NCI-H748 treated with DMSO at 0.1 percent for 48 hours (cell line): ENCODE measurements around the gene DDX42.
A peak's percentile ranks its signal among the peaks of the same experiment; 100 is the strongest.

ENCODE experiments used
- DNase-seq: peaks from one replicate; lab custom pipeline; 2025; lab: John Stamatoyannopoulos, UW

Gene DDX42

DNA sequence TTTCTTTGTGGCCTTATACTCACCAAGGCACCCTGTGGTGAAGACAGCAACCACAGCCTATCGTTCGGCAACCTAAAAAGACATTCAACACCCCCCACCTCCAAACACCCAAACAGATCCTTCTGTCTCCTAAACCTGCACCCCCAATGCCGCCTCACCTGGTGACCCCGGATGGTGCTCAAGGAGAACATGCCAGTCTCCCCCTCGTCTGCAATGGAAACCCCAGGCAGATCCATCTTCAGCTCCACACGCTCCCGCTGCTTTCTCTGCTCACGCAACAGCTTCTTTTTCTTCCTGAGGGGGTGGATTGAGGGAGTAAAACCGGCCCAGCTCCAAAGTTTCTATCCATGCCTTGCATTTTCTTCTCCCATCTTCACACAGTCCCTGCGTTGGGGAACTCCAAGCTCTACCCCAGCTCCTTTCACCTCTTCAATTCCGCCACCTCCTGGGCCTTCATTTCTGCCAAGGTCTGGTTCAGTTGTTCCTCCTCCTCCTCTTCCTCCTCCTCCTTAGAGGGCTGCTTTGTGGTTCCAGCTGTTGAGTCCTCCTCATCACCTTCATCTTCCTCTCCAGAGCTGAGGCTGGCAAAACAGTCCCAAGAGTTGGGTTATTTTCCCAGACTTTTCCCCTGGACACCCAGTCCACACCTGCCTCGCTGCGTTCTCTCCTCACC lies 49.8 kb downstream of the DDX42 start:
- no peak for DNase-seq

- DNase-seq, result no peak
Measured at GRCh38 chr17:63824362-63824761, 50.4 kb downstream of the DDX42 start.

DNA sequence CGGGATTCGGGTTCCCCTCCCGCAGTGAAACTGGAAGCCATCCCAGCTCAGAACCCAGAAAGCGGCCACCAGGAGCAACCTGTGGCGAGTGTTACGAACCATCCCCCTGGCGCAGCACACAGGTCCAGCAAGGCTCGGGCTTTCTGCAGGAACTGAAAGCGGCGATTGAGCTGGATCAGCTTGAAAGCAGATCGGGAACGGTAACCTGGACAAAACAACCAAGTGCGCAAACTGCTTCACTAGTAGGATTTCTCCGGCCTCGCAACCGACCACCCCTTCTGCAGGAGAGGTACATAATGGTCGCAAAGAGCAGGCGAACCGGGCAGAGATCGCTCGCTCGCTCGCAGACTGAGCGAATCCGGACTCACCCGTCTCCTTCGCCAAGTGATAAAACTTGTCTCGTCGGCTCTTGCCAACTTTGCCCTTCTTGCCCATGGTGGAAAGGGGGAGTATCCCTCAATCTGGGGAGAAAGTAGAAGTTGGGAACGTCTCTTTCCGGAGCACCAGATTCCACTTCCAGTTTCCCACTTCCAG lies 52.6 kb downstream of the DDX42 start:
- no peak for DNase-seq

DNA sequence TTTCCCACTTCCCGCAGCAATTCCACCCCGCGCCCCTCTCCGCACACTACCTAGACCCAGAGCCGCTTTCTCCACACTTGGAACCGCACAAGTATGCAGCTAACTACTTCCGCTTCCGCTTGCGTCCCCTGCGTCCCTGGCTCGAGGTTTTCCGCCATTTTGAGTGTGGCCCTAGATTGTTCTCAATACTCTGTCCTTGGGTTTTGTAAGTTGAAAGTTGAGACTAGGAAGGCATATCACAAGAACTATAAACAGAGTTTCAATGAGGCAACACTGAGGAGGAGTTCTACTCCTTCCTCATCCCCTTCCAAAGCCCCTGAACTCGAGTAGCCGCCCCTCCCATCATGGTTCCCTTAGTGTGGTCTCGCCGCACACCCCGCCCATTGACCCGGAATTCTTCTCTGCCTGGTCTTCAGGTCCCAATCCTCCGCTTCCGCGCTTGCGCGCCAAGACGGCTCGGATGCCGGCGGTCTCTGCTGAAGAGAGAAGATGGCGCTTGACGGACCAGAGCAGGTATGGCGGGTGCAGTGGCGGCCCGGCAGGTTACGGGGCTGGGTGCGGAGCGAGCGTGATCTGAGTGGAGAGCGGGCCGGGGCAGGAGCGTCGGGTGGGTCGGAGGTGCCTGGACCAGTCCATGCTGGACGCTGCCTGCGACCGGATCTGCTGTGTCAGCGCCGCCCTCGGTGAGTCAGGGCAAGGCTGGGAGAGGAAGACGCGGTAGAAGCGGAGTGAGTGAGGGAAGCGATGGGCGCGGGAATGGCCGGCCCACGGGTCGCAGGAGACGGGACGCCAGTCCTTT lies 53.2 kb downstream of the DDX42 start, which contains the start of the genes FTSJ3 and PSMC5:
Gene FTSJ3, minus strand, starts transcription at position 662 of the 799 bp plus-strand sequence. CDS start 761 bp downstream, outside the sequence.
Gene PSMC5, plus strand, starts transcription at position 430 of the 799 bp plus-strand sequence. Its CDS starts 60 bp downstream, at position 490.
- DNase-seq, result peak; percentile 95

- no peak for DNase-seq
Measured at GRCh38 chr17:63827801-63828221, 53.8 kb downstream of the DDX42 start.

DNA sequence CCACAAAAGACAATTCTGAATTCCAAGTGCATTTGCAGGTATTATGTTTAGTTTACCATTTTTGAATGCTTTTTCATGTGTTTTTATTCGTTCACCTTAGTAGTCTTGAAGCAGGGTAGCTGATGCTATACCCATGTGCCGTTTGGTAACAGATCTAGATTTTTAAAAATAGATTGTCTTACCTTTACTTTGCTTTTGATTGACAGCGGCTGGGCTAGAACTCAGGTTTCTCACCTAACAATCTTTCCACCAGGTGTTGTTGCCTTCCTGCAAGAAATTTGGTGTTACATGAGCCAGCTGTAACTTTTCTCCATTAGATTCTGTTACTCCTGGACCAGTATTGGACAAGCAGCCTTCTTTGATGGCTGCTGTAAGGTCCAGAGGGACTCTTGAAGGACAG lies 55.0 kb downstream of the DDX42 start:
- DNase-seq, result no peak

DNA sequence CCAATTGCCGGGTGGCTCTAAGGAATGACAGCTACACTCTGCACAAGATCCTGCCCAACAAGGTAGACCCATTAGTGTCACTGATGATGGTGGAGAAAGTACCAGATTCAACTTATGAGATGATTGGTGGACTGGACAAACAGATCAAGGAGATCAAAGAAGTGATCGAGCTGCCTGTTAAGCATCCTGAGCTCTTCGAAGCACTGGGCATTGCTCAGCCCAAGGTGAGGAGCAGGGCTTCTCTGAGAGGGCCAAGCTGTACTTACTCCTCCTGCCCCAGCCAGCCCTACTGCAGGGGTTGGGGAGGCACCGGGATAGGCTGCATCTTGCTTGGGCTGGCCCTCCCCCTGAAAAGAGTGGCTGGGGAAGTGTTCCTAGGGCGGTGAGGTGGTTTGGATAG lies 56.3 kb downstream of the DDX42 start:
- no peak for DNase-seq

- DNase-seq, result no peak
Measured at GRCh38 chr17:63830904-63831491, 57.0 kb downstream of the DDX42 start.

- no peak for DNase-seq
Measured at GRCh38 chr17:63831505-63831904, 57.5 kb downstream of the DDX42 start.

DNA sequence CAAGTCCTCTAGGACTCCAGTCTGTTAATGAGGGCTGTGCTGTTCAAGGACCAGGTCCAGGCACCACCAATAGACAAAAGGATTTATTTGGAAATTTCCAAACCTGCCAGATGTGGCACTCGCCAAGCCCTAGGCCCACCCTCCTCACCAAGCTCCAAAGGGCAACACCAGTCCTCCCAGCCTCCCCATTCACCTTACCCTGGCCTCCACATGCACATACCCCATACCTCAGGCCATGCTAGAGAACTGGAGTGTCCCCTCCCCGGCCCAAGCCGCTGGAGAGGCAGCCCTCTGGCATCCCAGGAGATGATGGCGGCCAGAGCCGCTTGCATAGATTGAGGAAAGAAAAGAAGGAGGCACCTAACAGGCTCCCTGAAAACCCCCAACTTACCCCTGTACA lies 58.0 kb downstream of the DDX42 start:
- DNase-seq, result no peak

DNA sequence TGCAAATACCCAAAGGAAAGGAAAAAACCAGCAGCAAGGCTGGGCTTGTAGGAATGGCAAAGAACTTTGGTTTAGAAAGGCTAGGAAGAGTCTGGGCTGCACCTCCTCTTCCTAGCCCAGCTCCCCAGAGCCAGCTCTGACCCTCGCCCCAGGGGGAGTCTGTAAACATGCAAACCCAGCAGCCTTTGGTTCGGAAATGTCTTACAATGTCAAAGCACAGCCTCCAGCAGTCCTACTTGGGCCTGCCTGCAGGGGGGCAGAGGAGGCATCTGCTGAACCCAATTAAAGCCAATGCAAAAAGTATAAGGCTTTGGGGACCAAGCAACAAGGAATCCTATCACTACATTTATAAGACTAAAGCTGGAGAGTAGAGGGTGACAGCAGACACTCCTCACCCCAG lies 58.5 kb downstream of the DDX42 start:
- DNase-seq, result no peak

DNA sequence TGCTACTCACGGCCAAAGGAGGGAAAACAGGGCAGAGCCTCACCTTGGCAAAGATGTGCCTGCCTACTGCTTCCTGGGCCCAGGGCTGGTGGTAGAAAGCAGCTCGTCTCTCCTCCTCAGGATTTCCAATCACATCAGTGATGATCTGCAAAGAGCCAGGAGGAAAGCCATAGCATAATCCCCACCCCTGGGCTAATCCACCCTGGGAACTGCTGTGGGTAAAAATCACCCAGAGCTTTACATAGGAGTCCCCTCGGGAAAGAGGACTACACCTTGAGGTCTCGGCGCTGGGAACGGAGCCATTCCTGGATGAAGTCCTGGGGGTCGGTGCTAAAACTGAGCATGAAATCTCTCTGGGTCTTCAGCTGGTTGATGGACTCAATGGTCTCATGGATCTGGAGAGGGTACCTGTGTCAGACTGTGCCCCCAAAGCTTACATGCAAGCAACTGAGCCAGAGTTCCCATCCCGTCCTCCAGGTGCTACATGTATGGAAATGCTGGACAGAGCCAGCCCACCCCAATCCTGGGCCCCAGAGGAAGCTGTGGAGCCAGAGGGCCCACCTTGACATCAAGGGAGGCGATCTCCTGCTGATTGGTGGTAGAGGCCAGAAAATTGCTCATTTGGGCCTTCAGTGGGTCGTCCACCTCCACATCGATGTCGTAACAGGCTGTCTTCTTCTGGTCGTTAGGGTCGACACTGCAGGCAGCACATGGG lies 59.2 kb downstream of the DDX42 start:
- no peak for DNase-seq

- no peak for DNase-seq
Measured at GRCh38 chr17:63833741-63834373, 59.9 kb downstream of the DDX42 start.

GRCh38 chr17:63834431-63835166 lies 60.6 kb downstream of the DDX42 start:
- no peak for DNase-seq

DNA sequence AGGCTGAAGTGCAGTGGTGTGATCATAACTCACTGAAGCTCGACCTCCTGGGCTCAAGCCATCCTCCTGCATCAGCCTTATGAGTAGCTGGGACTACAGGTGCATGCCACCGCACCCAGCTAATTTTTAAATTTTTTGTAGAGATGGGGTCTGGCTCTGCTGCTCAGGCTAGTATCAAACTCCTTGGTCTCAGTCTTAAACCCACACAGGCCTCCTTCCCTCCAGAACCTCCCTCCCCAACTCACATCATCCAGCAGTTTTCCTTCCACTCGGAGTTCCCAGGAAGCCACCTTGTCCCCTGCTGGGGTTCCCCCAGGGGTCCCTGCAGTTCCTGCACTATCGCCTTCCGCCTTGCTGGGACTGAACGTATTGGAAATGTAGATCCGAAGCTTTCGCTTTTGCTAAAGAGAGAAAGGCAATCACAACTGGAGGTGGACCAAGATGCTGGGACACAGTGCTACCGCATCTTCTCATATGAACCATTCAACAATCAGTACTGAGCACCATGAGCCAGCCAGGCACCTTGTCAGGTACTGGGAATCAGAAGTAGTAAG lies 61.3 kb downstream of the DDX42 start:
- DNase-seq, result no peak

- DNase-seq, result no peak
Measured at GRCh38 chr17:63836811-63837210, 62.8 kb downstream of the DDX42 start.

DNA sequence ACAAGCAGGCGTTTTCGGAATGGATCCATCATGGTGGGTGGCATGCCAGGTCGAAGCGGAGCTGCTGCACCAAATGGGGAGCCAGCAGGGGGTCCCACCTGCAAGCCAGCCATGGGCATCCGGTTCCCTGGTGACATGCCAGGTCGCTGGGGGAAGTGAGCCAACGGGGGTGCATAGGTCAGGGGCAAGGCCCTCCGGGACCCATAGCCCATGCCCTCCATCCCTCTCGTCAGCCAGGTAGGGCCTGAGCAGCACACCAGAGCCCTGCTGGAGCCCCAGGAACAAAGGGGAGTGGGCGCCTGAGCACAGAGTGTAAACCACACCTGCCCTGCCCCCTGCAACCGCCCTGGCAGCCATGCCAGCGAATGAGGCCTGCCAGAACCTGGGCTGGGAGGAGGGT lies 63.5 kb downstream of the DDX42 start:
- no peak for DNase-seq

DNA sequence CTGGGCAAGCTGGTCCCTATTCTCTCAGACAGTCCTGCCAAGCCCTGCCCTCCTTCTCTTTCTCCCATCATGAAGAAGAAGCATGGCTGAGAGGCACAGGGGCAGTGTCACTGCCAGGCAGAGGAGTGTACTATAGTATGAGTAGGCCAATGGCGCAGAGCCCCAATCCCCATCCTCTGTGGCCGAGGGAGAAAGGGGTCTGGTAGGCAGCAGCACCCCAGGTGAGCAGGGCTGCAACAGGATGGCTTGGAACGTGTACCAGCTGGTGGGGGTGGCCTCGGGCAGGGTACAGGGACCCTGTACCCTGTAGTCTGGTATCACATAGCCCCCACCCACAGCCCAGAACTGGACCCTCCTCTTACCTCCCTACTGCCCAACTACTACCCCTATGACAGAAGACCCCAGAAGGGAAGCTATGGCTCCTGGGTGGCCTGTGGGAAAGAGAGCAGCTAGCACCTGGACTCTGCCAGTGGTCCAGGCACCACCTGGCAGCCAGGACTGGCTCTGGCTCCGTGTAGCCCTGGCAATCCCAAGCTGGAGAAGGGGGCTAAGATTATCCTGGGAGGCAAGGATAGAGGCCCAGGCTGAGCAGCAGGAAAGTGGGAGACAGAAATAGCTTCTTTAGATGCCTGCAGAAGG lies 64.1 kb downstream of the DDX42 start:
- no peak for DNase-seq

- DNase-seq, result no peak
Measured at GRCh38 chr17:63838631-63839171, 64.7 kb downstream of the DDX42 start.
